Peyer's patch (tissue), 4 donors: Measurements from ENCODE around the gene TSTD2.

ENCODE experiments used
- CTCF ChIP-seq, 6 experiments: fragments of 450-650 bp in 4 of 6; fragments of 200-600 bp in 2 of 6; sonication (generic) in 1 of 6; IDR thresholded peaks; one replicate each; pipeline ENCODE4 v1.5.1; 2017 to 2019; ENCODE audit warnings: antibody characterized with exemption in 6 of 6, mild to moderate bottlenecking in 3 of 6, moderate library complexity in 1 of 6
- POLR2A ChIP-seq, 2 donors: fragments of 450-650 bp; IDR thresholded peaks; one replicate each; pipeline ENCODE4 v1.5.1; 2017; ENCODE audit warnings: antibody characterized with exemption in 2 of 2, mild to moderate bottlenecking in 2 of 2, moderate library complexity in 2 of 2

- TF ChIP-seq POLR2A (IDR thresholded peaks at IDR 0.05) (no peak), CTCF (IDR thresholded peaks at IDR 0.05) (no peak)
Observed at GRCh38 chr9:97600531-97601227, 32.5 kb downstream of the TSTD2 start.
